Keratinocyte (primary cell): ENCODE results near the gene DDIT3.

Experiments
- EZH2 ChIP-seq: IDR thresholded peaks from one replicate; pipeline ENCODE4 v1.6.1; 2012; ENCODE audit warnings: inconsistent platforms, mild to moderate bottlenecking, low read length, moderate library complexity
- TF ChIP-seq, protein P1 (sequence below), 3 experiments: IDR thresholded peaks in 1 of 3; conservative IDR thresholded peaks in 1 of 3; optimal IDR thresholded peaks in 1 of 3; 2 replicates in 2 of 3; 3 replicates in 1 of 3; pipeline versions ENCODE3 to v1.5.1; 2011; ENCODE audit warnings: low read length in 3 of 3, mild to moderate bottlenecking in 3 of 3, moderate library complexity in 2 of 3, control low read depth in 1 of 3, inconsistent platforms in 1 of 3; ENCODE audit not compliant: insufficient read depth in 2 of 3; ENCODE audit errors: extremely low read depth in 1 of 3

DNA sequence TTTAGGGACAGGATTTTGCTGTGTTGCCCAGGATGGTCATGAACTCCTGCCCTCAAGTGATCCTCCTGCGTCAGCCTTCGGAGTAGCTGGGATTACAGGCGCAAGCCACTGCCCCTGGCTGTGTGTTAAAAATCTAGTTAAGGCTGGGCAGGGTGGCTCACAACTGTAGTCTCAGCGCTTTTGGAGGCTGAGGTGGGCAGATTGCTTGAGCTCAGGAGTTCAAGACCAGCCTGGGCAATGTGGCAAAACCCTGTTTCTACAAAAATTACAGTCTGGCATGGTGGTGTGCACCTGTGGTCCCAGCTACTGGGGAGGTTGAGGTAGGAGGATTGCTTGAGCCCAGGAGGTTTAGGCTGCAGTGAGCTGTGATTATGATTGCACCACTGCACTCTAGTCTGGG is 9.2 kb downstream of the DDIT3 start:
- TF ChIP-seq, protein P1, sequence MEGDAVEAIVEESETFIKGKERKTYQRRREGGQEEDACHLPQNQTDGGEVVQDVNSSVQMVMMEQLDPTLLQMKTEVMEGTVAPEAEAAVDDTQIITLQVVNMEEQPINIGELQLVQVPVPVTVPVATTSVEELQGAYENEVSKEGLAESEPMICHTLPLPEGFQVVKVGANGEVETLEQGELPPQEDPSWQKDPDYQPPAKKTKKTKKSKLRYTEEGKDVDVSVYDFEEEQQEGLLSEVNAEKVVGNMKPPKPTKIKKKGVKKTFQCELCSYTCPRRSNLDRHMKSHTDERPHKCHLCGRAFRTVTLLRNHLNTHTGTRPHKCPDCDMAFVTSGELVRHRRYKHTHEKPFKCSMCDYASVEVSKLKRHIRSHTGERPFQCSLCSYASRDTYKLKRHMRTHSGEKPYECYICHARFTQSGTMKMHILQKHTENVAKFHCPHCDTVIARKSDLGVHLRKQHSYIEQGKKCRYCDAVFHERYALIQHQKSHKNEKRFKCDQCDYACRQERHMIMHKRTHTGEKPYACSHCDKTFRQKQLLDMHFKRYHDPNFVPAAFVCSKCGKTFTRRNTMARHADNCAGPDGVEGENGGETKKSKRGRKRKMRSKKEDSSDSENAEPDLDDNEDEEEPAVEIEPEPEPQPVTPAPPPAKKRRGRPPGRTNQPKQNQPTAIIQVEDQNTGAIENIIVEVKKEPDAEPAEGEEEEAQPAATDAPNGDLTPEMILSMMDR (optimal IDR thresholded peaks at IDR 0.05 in 1 of 3, IDR thresholded peaks at IDR 0.05 in 1 of 3, conservative IDR thresholded peaks at IDR 0.05 in 1 of 3; ENCODE audit: extremely low read depth in 1 of 3, insufficient read depth in 2 of 3, low read length in 3 of 3), result no peak
- no peak for TF ChIP-seq EZH2
